H1 (cell line): ENCODE data around the gene CORO6.

Source experiments
- CTCF ChIP-seq, 3 experiments: IDR thresholded peaks; 1 replicate in 2 of 3; 2 replicates in 1 of 3; pipeline versions ENCODE4 v1.5.1 to v1.6.1; 2011; ENCODE audit warnings: low read length in 3 of 3, mild to moderate bottlenecking in 3 of 3, inconsistent platforms in 2 of 3, low read depth in 1 of 3, moderate library complexity in 1 of 3; ENCODE audit not compliant: insufficient read depth in 1 of 3; ENCODE audit errors: control extremely low read depth in 1 of 3
- POLR2A ChIP-seq, 2 experiments: IDR thresholded peaks; 1 replicate in 1 of 2; 2 replicates in 1 of 2; pipeline ENCODE4 v1.6.1; 2011; ENCODE audit warnings: low read depth in 2 of 2, low read length in 2 of 2, mild to moderate bottlenecking in 2 of 2; ENCODE audit errors: control extremely low read depth in 1 of 2
- SP1 ChIP-seq: IDR thresholded peaks from 2 replicates; pipeline ENCODE4 v1.6.1; 2011; ENCODE audit warnings: low read depth, low read length
- SP2 ChIP-seq: IDR thresholded peaks from 2 replicates; pipeline ENCODE4 v1.6.1; 2012; ENCODE audit warnings: mild to moderate bottlenecking, low read length, inconsistent platforms
- YY1 ChIP-seq: IDR thresholded peaks from 2 replicates; pipeline ENCODE4 v1.6.1; 2011; ENCODE audit warnings: low read depth, mild to moderate bottlenecking, low read length

- TF ChIP-seq CTCF (IDR thresholded peaks at IDR 0.05; ENCODE audit: control extremely low read depth in 1 of 3, insufficient read depth in 1 of 3, low read depth in 1 of 3, low read length in 3 of 3) (no peak; a peak in 1 of 4 replicates), SP2 (no peak), POLR2A (IDR thresholded peaks at IDR 0.05; ENCODE audit: control extremely low read depth in 1 of 2, low read depth in 2 of 2, low read length in 2 of 2) (peak in 1 of 2 experiments; percentile 33; a peak in 1 of 3 replicates), SP1 (no peak), YY1 (no peak)
These were observed 7.0 kb downstream of the CORO6 start for GRCh38 chr17:29615492-29616299.
